HepG2 (cell line): Measurements from ENCODE around the gene DHRS12. TPM values are rescaled to one million over a fixed set of nuclear protein-coding genes. Genes with fewer than 3 reads are reported as not detected.
A peak's percentile ranks its signal among the peaks of the same experiment; 100 is the strongest.

Experiments
- CHCHD3 ChIP-seq: sonication (generic); formaldehyde crosslinking; IDR thresholded peaks from 2 replicates; pipeline ENCODE4 v1.8.0; 2022; ENCODE audit warnings: mild to moderate bottlenecking, missing genetic modification reagents, moderate library complexity
- MATR3 ChIP-seq: sonication (generic); formaldehyde crosslinking; IDR thresholded peaks from 2 replicates; pipeline ENCODE4 v1.4.0; 2020; ENCODE audit warnings: missing genetic modification reagents
- MIER2 ChIP-seq: IDR thresholded peaks from 2 replicates; pipeline ENCODE4 v1.6.1; 2016; ENCODE audit warnings: missing biosample characterization, missing genetic modification reagents
- MLX ChIP-seq: IDR thresholded peaks from 2 replicates; pipeline ENCODE4 v1.6.1; 2016
- MYC ChIP-seq: sonication (generic); formaldehyde crosslinking; IDR thresholded peaks from 2 replicates; pipeline ENCODE4 v1.9.0; 2021; ENCODE audit warnings: missing genetic modification reagents, borderline replicate concordance
- NFE2 ChIP-seq: sonication (generic); formaldehyde crosslinking; IDR thresholded peaks from 2 replicates; pipeline ENCODE4 v1.4.0; 2020; ENCODE audit warnings: missing genetic modification reagents
- NFKBIZ ChIP-seq: IDR thresholded peaks from 2 replicates; pipeline ENCODE4 v1.6.1; 2018; ENCODE audit warnings: missing genetic modification reagents, missing compliant biosample characterization
- PHF21A ChIP-seq: sonication (generic); formaldehyde crosslinking; IDR thresholded peaks from 2 replicates; pipeline ENCODE4 v1.5.0; 2020; ENCODE audit warnings: mild to moderate bottlenecking, missing genetic modification reagents
- RFX5 ChIP-seq: IDR thresholded peaks from 2 replicates; pipeline ENCODE4 v1.6.1; 2011; ENCODE audit warnings: low read depth, low read length, improper control_type of control experiment
- ZNF18 ChIP-seq: sonication (generic); formaldehyde crosslinking; IDR thresholded peaks from 2 replicates; pipeline ENCODE4 v1.8.0; 2022; ENCODE audit warnings: mild to moderate bottlenecking, missing genetic modification reagents; ENCODE audit not compliant: insufficient replicate concordance
- ZNF337 ChIP-seq: sonication (generic); formaldehyde crosslinking; IDR thresholded peaks from 2 replicates; pipeline ENCODE4 v1.5.1; 2020; ENCODE audit warnings: missing genetic modification reagents, low read depth, mild to moderate bottlenecking, borderline replicate concordance
- ZNF367 ChIP-seq: sonication (generic); formaldehyde crosslinking; IDR thresholded peaks from 2 replicates; pipeline ENCODE4 v1.4.0; 2020; ENCODE audit warnings: missing genetic modification reagents, borderline replicate concordance
- ZNF597 ChIP-seq: sonication (generic); formaldehyde crosslinking; IDR thresholded peaks from 2 replicates; pipeline ENCODE4 v1.5.0; 2020; ENCODE audit warnings: missing genetic modification reagents
- ZNF646 ChIP-seq: sonication (generic); formaldehyde crosslinking; IDR thresholded peaks from 2 replicates; pipeline ENCODE4 v1.9.0; 2021; ENCODE audit warnings: mild to moderate bottlenecking, missing genetic modification reagents
- polyA plus RNA-seq, 8 experiments: library from polyadenylated mRNA; depleted of rRNA in 3 of 8; stranded (reverse) in 7 of 8; unstranded in 1 of 8; fragments of >200 nt; fragmentation: Illumina TruSeq in 4 of 8; extraction: Trizol in 4 of 8; gene quantifications; 2 replicates each; pipeline versions ENCODE4 v1.2.1 to v1.2.3, GENCODE V29; 2011 to 2016; ENCODE audit warnings: low read depth in 4 of 8, missing spikeins in 1 of 8, mixed read lengths in 1 of 8; ENCODE audit not compliant: insufficient read depth in 1 of 8
- total RNA-seq, 5 experiments: library from RNA; depleted of rRNA; stranded (reverse); fragments of >200 nt; fragmentation: Illumina TruSeq; extraction: Trizol; gene quantifications; 2 replicates each; pipeline ENCODE4 v1.2.3, GENCODE V29; 2016; ENCODE audit warnings: low read depth in 1 of 5

The DHRS12 gene
- total and polyA plus RNA-seq, 2 of the 13 experiments (the other 11 are each of a cell fraction or from before 2014, with no cell fraction given) = 7.2 to 8.4 TPM

- TF ChIP-seq ZNF597 (CRISPR knock-in tag) = no peak
- TF ChIP-seq MYC (CRISPR knock-in tag) = peak; percentile 35; the same call in 1 of the 2 replicates
- no peak for TF ChIP-seq ZNF18 (CRISPR knock-in tag)
- TF ChIP-seq ZNF646 (CRISPR knock-in tag) = no peak
- no peak for TF ChIP-seq MLX (CRISPR knock-in tag)
- no peak for TF ChIP-seq NFE2 (CRISPR knock-in tag)
- no peak for TF ChIP-seq RFX5
- TF ChIP-seq MATR3 = no peak
- TF ChIP-seq MIER2 (CRISPR knock-in tag) = no peak
- no peak for TF ChIP-seq CHCHD3 (CRISPR knock-in tag)
- TF ChIP-seq PHF21A (CRISPR knock-in tag) = no peak
- no peak for TF ChIP-seq ZNF337 (CRISPR knock-in tag)
- TF ChIP-seq NFKBIZ (CRISPR knock-in tag) = no peak
- TF ChIP-seq ZNF367 (CRISPR knock-in tag) = no peak
These were observed 41.1 kb upstream of the DHRS12 start, which contains the start of gene TMEM272 (continued) for GRCh38 chr13:51844862-51845573.
